HG02571 (cell line): ENCODE measurements around the gene FMNL2.
A peak's percentile ranks its signal among the peaks of the same experiment; 100 is the strongest.

ENCODE experiments used
- ATAC-seq: cut with Tn5 transposase; IDR thresholded peaks from one replicate; pipeline ENCODE4 v1.9.1; 2021; ENCODE audit warnings: mild to moderate bottlenecking, moderate library complexity; ENCODE audit not compliant: unreplicated experiment

FMNL2 gene

GRCh38 chr2:152630466-152630865 lies 295.5 kb downstream of the FMNL2 start:
- ATAC-seq: no peak

- ATAC-seq: no peak
These were observed 297.8 kb downstream of the FMNL2 start for GRCh38 chr2:152632736-152633135.

- ATAC-seq: peak; percentile 74
These were observed 300.8 kb downstream of the FMNL2 start for GRCh38 chr2:152635635-152636298.

GRCh38 chr2:152637251-152637650 lies 302.3 kb downstream of the FMNL2 start:
- no peak for ATAC-seq

GRCh38 chr2:152638056-152638455 lies 303.1 kb downstream of the FMNL2 start:
- no peak for ATAC-seq

GRCh38 chr2:152638590-152638989 lies 303.6 kb downstream of the FMNL2 start:
- no peak for ATAC-seq

GRCh38 chr2:152644189-152644873 lies 309.4 kb downstream of the FMNL2 start:
- ATAC-seq: no peak

- no peak for ATAC-seq
These were observed 311.3 kb downstream of the FMNL2 start for GRCh38 chr2:152646264-152646663.

GRCh38 chr2:152646775-152647174 lies 311.8 kb downstream of the FMNL2 start:
- no peak for ATAC-seq

- no peak for ATAC-seq
These were observed 312.6 kb downstream of the FMNL2 start for GRCh38 chr2:152647552-152647951.

- no peak for ATAC-seq
These were observed 313.4 kb downstream of the FMNL2 start for GRCh38 chr2:152648336-152648735.

GRCh38 chr2:152649997-152650396 lies 315.0 kb downstream of the FMNL2 start:
- no peak for ATAC-seq

- ATAC-seq: no peak
These were observed 315.9 kb downstream of the FMNL2 start for GRCh38 chr2:152650768-152651371.

GRCh38 chr2:152651834-152652233 lies 316.9 kb downstream of the FMNL2 start:
- no peak for ATAC-seq

GRCh38 chr2:152655880-152656279 lies 320.9 kb downstream of the FMNL2 start:
- ATAC-seq: no peak

- ATAC-seq: peak; percentile 68
These were observed 322.1 kb downstream of the FMNL2 start for GRCh38 chr2:152657043-152657442.

- ATAC-seq: no peak
These were observed 323.2 kb downstream of the FMNL2 start for GRCh38 chr2:152658221-152658620.

GRCh38 chr2:152661076-152661475 lies 326.1 kb downstream of the FMNL2 start:
- ATAC-seq: no peak

GRCh38 chr2:152664725-152665124 lies 329.8 kb downstream of the FMNL2 start:
- ATAC-seq: no peak

- no peak for ATAC-seq
These were observed 339.4 kb downstream of the FMNL2 start for GRCh38 chr2:152674334-152674733.

GRCh38 chr2:152676461-152676860 lies 341.5 kb downstream of the FMNL2 start:
- no peak for ATAC-seq

GRCh38 chr2:152678808-152679207 lies 343.8 kb downstream of the FMNL2 start:
- no peak for ATAC-seq
